ENCODE measurements around the gene HSD17B13.

DNA sequence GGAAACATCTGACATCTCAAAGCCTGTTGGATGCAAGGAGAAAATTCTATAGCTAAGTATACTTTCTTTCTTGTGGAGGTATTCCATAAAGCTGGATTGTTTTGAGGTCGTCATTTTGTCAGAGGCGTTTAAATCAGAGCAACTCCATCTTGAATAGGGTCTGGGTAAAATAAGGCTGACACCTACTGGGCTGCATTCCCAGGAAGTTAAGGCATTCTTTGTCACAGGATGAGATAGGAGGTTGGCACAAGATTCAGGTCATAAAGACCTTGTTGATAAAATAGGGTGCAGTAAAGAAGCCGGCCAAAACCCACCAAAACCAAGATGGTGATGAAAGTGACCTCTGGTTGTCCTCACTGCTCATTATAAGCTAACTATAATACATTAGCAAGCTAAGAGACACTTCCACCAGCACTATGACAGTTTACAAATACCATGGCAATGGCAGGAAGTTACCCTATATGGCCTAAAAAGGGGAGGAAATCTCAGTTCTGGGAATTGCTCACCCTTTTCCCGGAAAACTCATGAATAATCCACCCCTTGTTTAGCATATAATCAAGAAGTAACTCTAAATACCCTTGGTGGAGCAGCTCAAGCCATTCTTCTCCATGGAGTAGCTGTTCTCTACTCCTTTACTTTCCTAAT lies 11.9 kb downstream of the HSD17B13 start:
- TF ChIP-seq, protein P1, sequence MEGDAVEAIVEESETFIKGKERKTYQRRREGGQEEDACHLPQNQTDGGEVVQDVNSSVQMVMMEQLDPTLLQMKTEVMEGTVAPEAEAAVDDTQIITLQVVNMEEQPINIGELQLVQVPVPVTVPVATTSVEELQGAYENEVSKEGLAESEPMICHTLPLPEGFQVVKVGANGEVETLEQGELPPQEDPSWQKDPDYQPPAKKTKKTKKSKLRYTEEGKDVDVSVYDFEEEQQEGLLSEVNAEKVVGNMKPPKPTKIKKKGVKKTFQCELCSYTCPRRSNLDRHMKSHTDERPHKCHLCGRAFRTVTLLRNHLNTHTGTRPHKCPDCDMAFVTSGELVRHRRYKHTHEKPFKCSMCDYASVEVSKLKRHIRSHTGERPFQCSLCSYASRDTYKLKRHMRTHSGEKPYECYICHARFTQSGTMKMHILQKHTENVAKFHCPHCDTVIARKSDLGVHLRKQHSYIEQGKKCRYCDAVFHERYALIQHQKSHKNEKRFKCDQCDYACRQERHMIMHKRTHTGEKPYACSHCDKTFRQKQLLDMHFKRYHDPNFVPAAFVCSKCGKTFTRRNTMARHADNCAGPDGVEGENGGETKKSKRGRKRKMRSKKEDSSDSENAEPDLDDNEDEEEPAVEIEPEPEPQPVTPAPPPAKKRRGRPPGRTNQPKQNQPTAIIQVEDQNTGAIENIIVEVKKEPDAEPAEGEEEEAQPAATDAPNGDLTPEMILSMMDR (CRISPR knock-in tag; IDR thresholded peaks at IDR 0.05): no peak
- no peak for TF ChIP-seq RAD21 (CRISPR knock-in tag; IDR thresholded peaks at IDR 0.05)
- no peak for TF ChIP-seq SMARCC2 (IDR thresholded peaks at IDR 0.05)
- no peak for TF ChIP-seq EED (CRISPR knock-in tag; IDR thresholded peaks at IDR 0.05)
- TF ChIP-seq MTF2 (CRISPR knock-in tag; IDR thresholded peaks at IDR 0.05; ENCODE audit: borderline replicate concordance): no peak
- TF ChIP-seq ZNF446 (CRISPR knock-in tag; IDR thresholded peaks at IDR 0.05): no peak
- no peak for TF ChIP-seq MAZ (IDR thresholded peaks at IDR 0.05; ENCODE audit: borderline replicate concordance, low read depth, low read length)
- TF ChIP-seq MAZ (CRISPR knock-in tag; IDR thresholded peaks at IDR 0.05; ENCODE audit: low read depth): no peak
- TF ChIP-seq EP300 (IDR thresholded peaks at IDR 0.05; ENCODE audit: low read depth in 2 of 2, low read length in 2 of 2): no peak
- TF ChIP-seq EP300 (CRISPR knock-in tag; IDR thresholded peaks at IDR 0.05; ENCODE audit: borderline replicate concordance): no peak
- TF ChIP-seq, protein P2, sequence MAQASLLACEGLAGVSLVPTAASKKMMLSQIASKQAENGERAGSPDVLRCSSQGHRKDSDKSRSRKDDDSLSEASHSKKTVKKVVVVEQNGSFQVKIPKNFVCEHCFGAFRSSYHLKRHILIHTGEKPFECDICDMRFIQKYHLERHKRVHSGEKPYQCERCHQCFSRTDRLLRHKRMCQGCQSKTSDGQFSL (CRISPR knock-in tag; IDR thresholded peaks at IDR 0.05): no peak
- no peak for TF ChIP-seq PHF21A (CRISPR knock-in tag; IDR thresholded peaks at IDR 0.05)
- no peak for TF ChIP-seq BHLHE40 (IDR thresholded peaks at IDR 0.05; ENCODE audit: low read length)
- TF ChIP-seq PCBP1 (IDR thresholded peaks at IDR 0.05; ENCODE audit: borderline replicate concordance, low read depth, low read length): no peak
- TF ChIP-seq, protein P3, sequence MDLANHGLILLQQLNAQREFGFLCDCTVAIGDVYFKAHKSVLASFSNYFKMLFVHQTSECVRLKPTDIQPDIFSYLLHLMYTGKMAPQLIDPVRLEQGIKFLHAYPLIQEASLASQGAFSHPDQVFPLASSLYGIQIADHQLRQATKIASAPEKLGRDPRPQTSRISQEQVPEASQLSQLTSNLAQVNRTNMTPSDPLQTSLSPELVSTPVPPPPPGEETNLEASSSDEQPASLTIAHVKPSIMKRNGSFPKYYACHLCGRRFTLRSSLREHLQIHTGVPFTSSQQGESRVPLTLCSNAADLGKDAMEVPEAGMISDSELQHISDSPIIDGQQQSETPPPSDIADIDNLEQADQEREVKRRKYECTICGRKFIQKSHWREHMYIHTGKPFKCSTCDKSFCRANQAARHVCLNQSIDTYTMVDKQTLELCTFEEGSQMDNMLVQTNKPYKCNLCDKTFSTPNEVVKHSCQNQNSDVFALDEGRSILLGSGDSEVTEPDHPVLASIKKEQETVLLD (CRISPR knock-in tag; IDR thresholded peaks at IDR 0.05; ENCODE audit: low read depth): no peak
- TF ChIP-seq MEIS1 (CRISPR knock-in tag; IDR thresholded peaks at IDR 0.05; ENCODE audit: borderline replicate concordance): no peak
